Activated T-helper 17 cell treated with anti-CD3 and anti-CD28 coated beads, Interleukin-2, amount 50 U/mL, for 72 hours (primary cell): ENCODE data around the gene CXCR4. TPM values are rescaled to one million over a fixed set of nuclear protein-coding genes. Genes with fewer than 3 reads are reported as not detected.

Source experiments
- ATAC-seq: fragments of 150-1000 bp; cut with Tn5 transposase; replicated peaks from 2 replicates; pipeline ENCODE4 v1.10.0; 2021; ENCODE audit warnings: mild to moderate bottlenecking, moderate library complexity
- H3K27ac Mint-ChIP-seq: one replicate; pipeline ENCODE4 v1.8.0; 2022; ENCODE audit warnings: mixed read lengths
- H3K27me3 Mint-ChIP-seq: one replicate; pipeline ENCODE4 v1.8.0; 2022; ENCODE audit warnings: mixed read lengths
- H3K36me3 Mint-ChIP-seq: one replicate; pipeline ENCODE4 v1.8.0; 2022; ENCODE audit warnings: low read depth, mild to moderate bottlenecking, mixed read lengths
- H3K4me1 Mint-ChIP-seq: one replicate; pipeline ENCODE4 v1.8.0; 2022; ENCODE audit warnings: mixed read lengths
- H3K4me3 Mint-ChIP-seq: one replicate; pipeline ENCODE4 v1.8.0; 2022; ENCODE audit warnings: mild to moderate bottlenecking, mixed read lengths
- H3K9me3 Mint-ChIP-seq: one replicate; pipeline ENCODE4 v1.8.0; 2022; ENCODE audit warnings: mixed read lengths
- total RNA-seq, 2 donors: library from RNA; stranded (reverse); gene quantifications; one replicate each; pipeline ENCODE4 v1.2.3, GENCODE V29; 2022

Gene CXCR4
- total RNA-seq, 2 donors from 2014 or later = 330 to 360 TPM

DNA sequence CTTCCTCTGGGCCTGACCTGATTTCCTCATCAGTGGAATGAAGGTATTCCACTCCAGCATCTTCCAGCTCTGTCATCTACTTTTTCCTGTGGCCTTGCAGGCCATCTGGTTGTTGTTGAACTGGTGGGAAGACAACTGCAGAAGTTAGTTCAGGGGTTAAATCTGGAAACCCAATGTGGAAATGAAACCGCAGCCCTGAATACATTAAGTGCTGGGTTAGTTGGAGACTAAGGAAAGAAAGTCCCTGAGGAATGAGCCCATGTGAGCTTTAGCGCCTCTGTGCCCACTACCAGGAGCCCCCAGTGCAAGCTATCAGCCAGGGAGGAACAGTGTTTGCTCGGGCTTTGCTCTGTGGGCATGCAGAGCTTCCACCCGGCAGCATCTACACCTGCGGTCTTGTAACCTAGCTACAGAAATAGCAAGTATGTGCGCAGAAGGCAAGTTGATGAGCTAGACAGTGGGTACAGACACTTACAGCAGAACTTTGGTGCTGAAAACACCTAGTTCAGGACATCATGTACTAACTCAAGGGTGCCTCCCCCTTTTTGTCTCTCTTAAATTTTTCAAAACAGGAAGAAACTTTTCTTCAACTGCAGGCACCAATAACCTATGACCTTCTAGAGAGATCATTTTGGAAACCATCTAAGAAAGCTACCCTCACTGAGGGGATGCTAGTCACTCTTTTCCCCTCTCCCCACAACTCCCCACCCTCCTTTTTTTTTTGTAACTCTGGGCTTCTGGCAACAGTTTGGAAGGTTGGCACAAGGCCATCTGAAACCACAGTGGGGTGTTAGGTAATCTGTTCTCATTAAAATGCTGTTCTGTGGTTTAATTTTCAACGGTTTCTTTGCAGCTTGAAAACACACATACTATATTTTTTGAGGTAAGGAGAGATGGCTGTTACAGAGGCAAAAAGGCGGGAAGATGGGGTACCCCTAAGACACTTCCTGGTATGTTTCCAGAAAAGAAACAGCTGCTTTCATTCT lies 18.3 kb upstream of the CXCR4 start:
- peak overlapping the region; percentile 66 for H3K4me3 Mint-ChIP-seq
- H3K27ac Mint-ChIP-seq = peak overlapping the region; percentile 94
- H3K9me3 Mint-ChIP-seq = no peaks in the 10 kb centered on the region
- no peaks in the 10 kb centered on the region for H3K27me3 Mint-ChIP-seq
- H3K4me1 Mint-ChIP-seq = peaks cover 63% of the 10 kb centered on the region
- H3K36me3 Mint-ChIP-seq = peaks cover 6% of the 10 kb centered on the region
- peak; percentile 54 for ATAC-seq

- Mint-ChIP-seq H3K4me1 (peaks cover 67% of the 10 kb centered on the region), H3K4me3 (peak overlapping the region; percentile 66), H3K27me3 (no peaks in the 10 kb centered on the region), H3K9me3 (no peaks in the 10 kb centered on the region), H3K27ac (peak overlapping the region; percentile 94), H3K36me3 (peaks cover 6% of the 10 kb centered on the region)
- ATAC-seq = no peak
These were observed 17.5 kb upstream of the CXCR4 start for GRCh38 chr2:136135462-136135861.

- peak; percentile 51 for ATAC-seq
- Mint-ChIP-seq H3K36me3 (peaks cover 6% of the 10 kb centered on the region), H3K27me3 (no peaks in the 10 kb centered on the region), H3K27ac (peak overlapping the region; percentile 94), H3K4me3 (peak overlapping the region; percentile 66), H3K9me3 (no peaks in the 10 kb centered on the region), H3K4me1 (peaks cover 70% of the 10 kb centered on the region)
These were observed 16.2 kb upstream of the CXCR4 start for GRCh38 chr2:136134126-136134525.

- no peak for ATAC-seq
- Mint-ChIP-seq H3K9me3 (no peaks in the 10 kb centered on the region), H3K27me3 (no peaks in the 10 kb centered on the region), H3K27ac (peak overlapping the region; percentile 94), H3K36me3 (peaks cover 6% of the 10 kb centered on the region), H3K4me1 (peaks cover 75% of the 10 kb centered on the region), H3K4me3 (peak overlapping the region; percentile 66)
These were observed 15.6 kb upstream of the CXCR4 start for GRCh38 chr2:136133586-136133985.

- Mint-ChIP-seq H3K27me3 (no peaks in the 10 kb centered on the region), H3K4me1 (peaks cover 76% of the 10 kb centered on the region), H3K9me3 (no peaks in the 10 kb centered on the region), H3K36me3 (peaks cover 6% of the 10 kb centered on the region), H3K27ac (peak overlapping the region; percentile 94), H3K4me3 (peak overlapping the region; percentile 66)
- ATAC-seq = no peak
These were observed 15.2 kb upstream of the CXCR4 start for GRCh38 chr2:136133176-136133575.

- Mint-ChIP-seq H3K27ac (peak overlapping the region; percentile 94), H3K4me3 (peak overlapping the region; percentile 66), H3K9me3 (no peaks in the 10 kb centered on the region), H3K36me3 (peaks cover 6% of the 10 kb centered on the region), H3K4me1 (peaks cover 74% of the 10 kb centered on the region), H3K27me3 (no peaks in the 10 kb centered on the region)
- no peak for ATAC-seq
These were observed 14.8 kb upstream of the CXCR4 start for GRCh38 chr2:136132825-136133155.

DNA sequence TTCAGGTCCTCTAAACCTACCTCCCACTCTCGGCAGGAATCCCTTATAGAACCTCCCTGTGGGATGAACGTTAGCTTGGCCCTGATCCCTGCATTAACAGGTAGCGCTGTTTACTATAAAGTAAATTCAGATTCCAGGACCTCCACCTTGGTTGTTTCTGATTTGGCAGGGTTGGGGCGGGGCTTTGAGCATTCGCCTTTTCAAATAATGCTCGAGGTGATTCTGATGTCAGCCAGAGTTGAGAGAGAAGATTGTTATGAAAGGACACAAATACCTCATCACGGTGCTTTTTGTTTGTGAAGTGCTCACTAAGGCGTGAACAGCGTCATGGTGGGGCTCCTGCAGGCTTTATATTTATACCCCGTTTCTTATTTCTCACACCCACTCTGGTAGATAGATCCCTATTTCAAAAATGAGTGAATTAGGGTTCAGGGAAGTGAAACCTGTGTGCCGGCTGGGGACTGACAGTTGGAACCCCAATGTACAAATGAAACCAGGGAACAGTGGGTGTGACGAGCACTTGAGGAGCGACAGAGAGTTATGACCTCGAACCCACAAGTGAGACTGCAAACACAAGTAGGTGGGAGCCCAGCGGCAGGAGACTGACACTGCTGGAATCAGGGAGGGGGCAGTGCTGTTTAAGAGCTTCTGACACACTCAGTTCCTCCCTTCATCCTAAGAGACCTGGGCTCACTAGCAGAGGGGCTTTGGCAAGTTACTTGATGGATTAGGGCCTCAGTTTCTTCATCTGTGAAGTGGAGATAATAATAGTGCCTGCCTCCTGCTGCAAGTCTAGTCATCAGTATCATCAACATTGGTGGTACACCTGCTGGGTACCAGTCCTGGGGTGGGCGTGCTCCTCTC lies 14.2 kb upstream of the CXCR4 start:
- ATAC-seq = peak; percentile 59
- H3K9me3 Mint-ChIP-seq = no peaks in the 10 kb centered on the region
- no peaks in the 10 kb centered on the region for H3K27me3 Mint-ChIP-seq
- peak overlapping the region; percentile 94 for H3K27ac Mint-ChIP-seq
- H3K4me3 Mint-ChIP-seq = peak overlapping the region; percentile 66
- peaks cover 70% of the 10 kb centered on the region for H3K4me1 Mint-ChIP-seq
- peaks cover 6% of the 10 kb centered on the region for H3K36me3 Mint-ChIP-seq

DNA sequence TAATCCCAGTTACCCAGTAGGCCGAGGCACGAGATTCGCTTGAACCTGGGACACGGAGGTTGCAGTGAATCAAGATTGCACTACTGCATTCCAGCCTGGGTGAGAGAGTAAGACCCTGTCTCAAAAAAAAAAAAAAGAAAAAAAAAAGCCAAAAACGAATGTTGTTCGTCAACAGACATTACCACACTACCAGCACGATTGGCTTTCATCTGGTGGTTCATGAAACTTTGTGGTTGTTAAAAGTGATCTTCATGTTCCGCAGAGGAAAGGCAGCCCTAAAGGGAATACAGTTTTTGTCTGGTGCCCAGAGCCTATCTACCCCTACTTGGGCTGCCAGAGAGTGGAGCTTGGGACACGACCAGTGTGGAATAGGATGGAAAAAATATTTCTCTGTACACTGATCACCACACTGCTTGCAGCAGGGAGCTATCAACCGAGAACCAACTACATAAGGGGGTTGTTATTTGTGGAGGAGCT lies 13.6 kb upstream of the CXCR4 start:
- peaks cover 6% of the 10 kb centered on the region for H3K36me3 Mint-ChIP-seq
- peaks cover 67% of the 10 kb centered on the region for H3K4me1 Mint-ChIP-seq
- H3K27me3 Mint-ChIP-seq = no peaks in the 10 kb centered on the region
- peak; percentile 19 for ATAC-seq
- peak overlapping the region; percentile 66 for H3K4me3 Mint-ChIP-seq
- no peaks in the 10 kb centered on the region for H3K9me3 Mint-ChIP-seq
- peak overlapping the region; percentile 94 for H3K27ac Mint-ChIP-seq

GRCh38 chr2:136130511-136130910 lies 12.6 kb upstream of the CXCR4 start:
- peaks cover 61% of the 10 kb centered on the region for H3K4me1 Mint-ChIP-seq
- ATAC-seq = no peak

DNA sequence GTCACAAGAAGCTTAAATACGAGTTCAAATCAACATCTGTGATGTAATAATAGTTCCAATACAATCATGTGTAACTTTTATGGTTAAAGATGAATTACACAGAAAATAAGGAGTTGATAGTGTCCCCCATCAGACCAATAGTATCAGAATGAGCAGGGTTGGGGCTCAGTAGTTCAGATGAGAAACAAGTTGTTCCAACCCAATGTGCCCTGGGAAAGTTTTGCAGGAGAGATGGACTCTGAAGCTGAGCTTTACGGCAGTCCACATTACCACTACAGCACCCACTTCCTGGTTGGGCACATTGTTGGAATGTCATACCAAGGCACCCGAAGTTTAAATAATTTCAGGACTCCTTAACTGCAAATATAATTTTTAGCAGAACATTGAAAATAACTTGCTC lies 12.1 kb upstream of the CXCR4 start:
- peak overlapping the region; percentile 66 for H3K4me3 Mint-ChIP-seq

More at GRCh38 chr2:136130511-136130910, 12.6 kb upstream of the CXCR4 start:
- H3K27ac Mint-ChIP-seq = peak overlapping the region; percentile 94
- peak overlapping the region; percentile 66 for H3K4me3 Mint-ChIP-seq
- no peaks in the 10 kb centered on the region for H3K27me3 Mint-ChIP-seq
- H3K36me3 Mint-ChIP-seq = peaks cover 6% of the 10 kb centered on the region
- H3K9me3 Mint-ChIP-seq = no peaks in the 10 kb centered on the region

GRCh38 chr2:136129601-136130000 lies 11.7 kb upstream of the CXCR4 start:
- H3K9me3 Mint-ChIP-seq = no peaks in the 10 kb centered on the region
- H3K27ac Mint-ChIP-seq = peak overlapping the region; percentile 84
- peaks cover 6% of the 10 kb centered on the region for H3K36me3 Mint-ChIP-seq
- H3K27me3 Mint-ChIP-seq = no peaks in the 10 kb centered on the region
- peaks cover 56% of the 10 kb centered on the region for H3K4me1 Mint-ChIP-seq
- peak; percentile 18 for ATAC-seq
- H3K4me3 Mint-ChIP-seq = peak overlapping the region; percentile 66

More for the DNA sequence above, 12.1 kb upstream of the CXCR4 start:
- Mint-ChIP-seq H3K9me3 (no peaks in the 10 kb centered on the region), H3K4me1 (peaks cover 56% of the 10 kb centered on the region), H3K27ac (peak overlapping the region; percentile 84), H3K36me3 (peaks cover 6% of the 10 kb centered on the region), H3K27me3 (no peaks in the 10 kb centered on the region)
- no peak for ATAC-seq

DNA sequence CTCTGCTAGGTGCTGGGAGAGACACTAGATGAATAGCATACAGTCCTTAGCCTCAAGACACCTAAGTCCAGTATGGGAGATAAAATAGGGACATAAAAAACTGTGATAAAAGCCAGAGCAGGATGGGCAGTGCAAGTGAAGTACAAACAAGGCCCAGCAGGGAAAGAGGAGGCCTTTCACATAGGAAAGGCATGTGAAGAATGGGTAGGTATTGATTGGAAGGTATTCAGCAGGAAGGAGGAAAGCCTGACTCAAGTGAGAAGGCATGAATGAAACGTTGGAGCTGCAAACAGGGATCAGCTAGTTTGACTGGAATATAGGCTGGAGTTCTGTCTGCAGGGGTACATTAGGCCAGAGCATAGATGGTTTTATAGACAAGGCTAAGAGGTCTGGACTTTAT lies 11.0 kb upstream of the CXCR4 start:
- H3K4me3 Mint-ChIP-seq = peak overlapping the region; percentile 66
- H3K36me3 Mint-ChIP-seq = peaks cover 3% of the 10 kb centered on the region
- no peak for ATAC-seq
- peak overlapping the region; percentile 84 for H3K27ac Mint-ChIP-seq
- H3K27me3 Mint-ChIP-seq = no peaks in the 10 kb centered on the region
- H3K4me1 Mint-ChIP-seq = peaks cover 52% of the 10 kb centered on the region
- no peaks in the 10 kb centered on the region for H3K9me3 Mint-ChIP-seq

DNA sequence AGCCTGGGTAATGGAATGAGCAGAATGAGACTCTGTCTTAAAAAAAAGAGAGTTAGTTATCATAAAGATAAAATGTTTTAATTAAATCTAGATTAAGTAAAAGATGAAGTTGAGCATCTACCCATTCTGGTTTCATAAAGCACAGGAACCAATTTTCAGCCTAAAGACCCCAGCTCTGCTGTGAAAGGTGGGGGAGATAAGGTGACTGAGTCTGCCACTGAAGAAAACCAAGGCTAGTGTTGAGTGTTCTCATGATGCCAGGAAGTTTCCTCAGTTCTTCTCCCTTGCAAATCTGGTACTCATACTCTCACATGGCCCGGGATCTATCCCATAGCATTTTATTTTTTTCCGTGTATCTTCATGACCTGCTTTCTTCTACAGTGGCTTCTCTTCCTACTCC lies 10.4 kb upstream of the CXCR4 start:
- no peaks in the 10 kb centered on the region for H3K27me3 Mint-ChIP-seq
- peak overlapping the region; percentile 84 for H3K27ac Mint-ChIP-seq
- ATAC-seq = no peak
- peak overlapping the region; percentile 66 for H3K4me3 Mint-ChIP-seq
- H3K36me3 Mint-ChIP-seq = no peaks in the 10 kb centered on the region
- peaks cover 48% of the 10 kb centered on the region for H3K4me1 Mint-ChIP-seq
- H3K9me3 Mint-ChIP-seq = no peaks in the 10 kb centered on the region

DNA sequence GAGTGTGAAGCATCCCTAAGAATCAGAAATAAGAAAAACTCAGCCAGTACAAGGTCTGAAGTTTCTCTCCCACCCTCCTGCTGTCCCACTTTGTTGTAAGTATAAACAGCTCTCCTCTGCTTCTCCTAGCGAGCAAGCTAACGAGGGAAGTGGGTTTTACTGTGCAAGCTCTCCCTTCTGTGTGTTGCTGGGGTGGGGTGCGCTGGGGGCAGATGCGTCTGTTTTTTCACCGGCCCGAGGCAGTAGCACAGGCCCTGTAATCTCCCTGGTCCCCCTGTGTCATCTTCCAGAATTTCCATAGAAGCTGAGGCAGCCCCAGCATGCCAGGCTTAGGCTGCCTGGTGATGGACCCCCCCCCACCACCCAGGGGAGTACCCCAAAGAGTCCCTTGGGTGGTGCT lies 9.4 kb upstream of the CXCR4 start:
- Mint-ChIP-seq H3K27me3 (no peaks in the 10 kb centered on the region), H3K9me3 (no peaks in the 10 kb centered on the region), H3K27ac (no peak overlapping the region), H3K4me1 (peaks cover 40% of the 10 kb centered on the region), H3K4me3 (no peak overlapping the region), H3K36me3 (no peaks in the 10 kb centered on the region)
- ATAC-seq = no peak
